ENCODE results near the gene GPR152. TPM values are rescaled to one million over a fixed set of nuclear protein-coding genes. Genes with fewer than 3 reads are reported as not detected.

GPR152 gene
- total and polyA plus RNA-seq, 2 of the 8 experiments (the other 6 are each of a cell fraction or from before 2014, with no cell fraction given) = not detected

DNA sequence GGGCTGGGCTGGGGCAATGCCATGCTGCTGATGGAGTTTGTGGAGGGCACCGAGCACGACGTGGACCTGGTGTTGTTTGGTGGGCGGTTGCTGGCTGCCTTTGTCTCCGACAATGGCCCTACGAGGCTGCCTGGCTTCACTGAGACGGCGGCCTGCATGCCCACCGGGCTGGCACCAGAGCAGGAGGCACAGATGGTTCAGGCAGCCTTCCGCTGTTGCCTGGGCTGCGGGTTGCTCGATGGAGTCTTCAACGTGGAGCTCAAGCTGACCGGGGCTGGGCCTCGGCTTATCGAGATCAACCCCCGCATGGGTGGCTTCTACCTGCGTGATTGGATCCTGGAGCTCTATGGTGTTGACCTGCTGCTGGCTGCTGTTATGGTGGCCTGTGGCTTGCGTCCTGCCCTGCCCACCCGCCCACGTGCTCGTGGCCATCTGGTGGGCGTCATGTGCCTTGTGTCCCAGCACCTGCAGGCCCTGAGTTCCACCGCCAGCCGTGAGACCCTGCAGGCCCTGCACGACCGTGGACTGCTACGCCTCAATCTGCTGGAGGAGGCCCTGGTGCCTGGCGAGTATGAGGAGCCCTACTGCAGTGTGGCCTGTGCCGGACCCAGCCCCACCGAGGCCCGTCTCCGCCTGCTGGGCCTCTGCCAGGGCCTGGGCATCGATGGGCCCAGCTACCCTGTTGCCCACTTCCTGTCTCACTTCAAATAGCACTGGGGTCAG, 28.5 kb downstream of the GPR152 start:
- H2AK5ac ChIP-seq (ENCODE audit: low read depth, low read length) = no peak overlapping the region
- H3K18ac ChIP-seq (ENCODE audit: extremely low read depth, low read length) = no peak overlapping the region
- H3K4me1 ChIP-seq (replicated peaks in 1 of 4; ENCODE audit: control insufficient read depth in 3 of 4, insufficient read depth in 4 of 4, low read length in 3 of 4) = peaks cover 0 to 13% (median 7%) of the 10 kb centered on the region in 4 experiments; a peak in 6 of 7 replicates
- no peak overlapping the region for H3K4me3 ChIP-seq (ENCODE audit: extremely low read depth in 1 of 4, insufficient read depth in 2 of 4, low read depth in 3 of 4, low read length in 4 of 4)
- 0 out of 2 replicates have a peak overlapping the region, but pooled peaks have one; percentile 17 for H4K8ac ChIP-seq (ENCODE audit: extremely low read depth, insufficient read depth, low read length)
- peaks cover 4% of the 10 kb centered on the region for H3K79me1 ChIP-seq (ENCODE audit: low read depth, low read length)
- no peak overlapping the region for H3K9ac ChIP-seq (replicated peaks in 1 of 4; ENCODE audit: extremely low read depth in 1 of 4, low read depth in 3 of 4, low read length in 3 of 4)
- no peaks in the 10 kb centered on the region for H3K36me3 ChIP-seq (ENCODE audit: control insufficient read depth in 2 of 4, insufficient read depth in 4 of 4, low read length in 3 of 4)
- H2BK20ac ChIP-seq (ENCODE audit: low read length) = no peak overlapping the region
- peaks cover 0 to 8% (median 5%) of the 10 kb centered on the region in 4 experiments; a peak in 4 of 7 replicates for H3K27me3 ChIP-seq (replicated peaks in 1 of 4; ENCODE audit: control insufficient read depth in 3 of 4, extremely low read depth in 1 of 4, insufficient read depth in 3 of 4, low read length in 3 of 4)
- H3K9me3 ChIP-seq (ENCODE audit: insufficient read depth in 2 of 2, low read depth in 1 of 2, low read length in 1 of 2) = no peaks in the 10 kb centered on the region
- H2AFZ ChIP-seq (ENCODE audit: low read length) = no peak overlapping the region
- no peak overlapping the region for H3K14ac ChIP-seq (ENCODE audit: insufficient read length)
- no peak overlapping the region for H2BK120ac ChIP-seq (replicated peaks; ENCODE audit: low read depth, low read length)
- no peak overlapping the region for H2BK5ac ChIP-seq (ENCODE audit: low read depth, low read length)
- H4K91ac ChIP-seq (replicated peaks; ENCODE audit: insufficient read length, low read length) = no peak overlapping the region
- CTCF ChIA-PET (ENCODE audit: partially characterized antibody) = interaction anchor here (0.5 to 1.8 kb wide), 8 partner anchors 11 to 328 kb away, joined by 3 to 7 read pairs (median 4); partner anchors contain the start of gene PPP1CA
- H2BK15ac ChIP-seq (ENCODE audit: low read length) = no peak overlapping the region
- POLR2A ChIA-PET (ENCODE audit: partially characterized antibody) = interaction anchor here (0.9 to 10.2 kb wide), 6 partner anchors 10 to 54 kb away, joined by 3 to 104 read pairs (median 4); partner anchors contain the start of genes PPP1CA and PTPRCAP
- H3K79me2 ChIP-seq (ENCODE audit: control insufficient read depth in 1 of 2, insufficient read depth in 2 of 2, low read length in 2 of 2) = peaks cover 0 to 4% of the 10 kb centered on the region in 2 experiments; a peak in 1 of 4 replicates
- H3K56ac ChIP-seq (replicated peaks; ENCODE audit: insufficient read length, low read depth, low read length) = no peak overlapping the region
- no peak overlapping the region for H3K23ac ChIP-seq (ENCODE audit: insufficient read length)
- DNase-seq (ENCODE audit: low read depth in 1 of 2, low spot score in 2 of 2) (no peak), FAIRE-seq (no peak)
- peak overlapping the region; percentile 39; the same call in 1 of the 2 replicates for H2BK12ac ChIP-seq (ENCODE audit: low read depth, low read length)
- no peak overlapping the region for H3K4ac ChIP-seq (replicated peaks; ENCODE audit: insufficient read length, low read depth, low read length)
- 88% methylated on average over 30 of the region's 34 CpGs; no CpG with 5 or more reads in 1 of the 2 experiments for WGBS, 2 experiments (ENCODE audit: extremely low coverage in 1 of 2, insufficient coverage in 1 of 2, insufficient read length in 1 of 2, insufficient replicate concordance in 2 of 2, low coverage in 1 of 2, low lambda C conversion rate in 2 of 2, missing lambda C conversion rate in 1 of 2)
- H3K27ac ChIP-seq (ENCODE audit: low read depth, low read length) = no peak overlapping the region
- H3K23me2 ChIP-seq (ENCODE audit: low read depth, low read length) = peaks cover 19% of the 10 kb centered on the region
- H4K5ac ChIP-seq (ENCODE audit: insufficient read length, low read depth, low read length) = no peak overlapping the region
- H3K4me2 ChIP-seq (ENCODE audit: insufficient read depth in 1 of 2, low read depth in 2 of 2, low read length in 2 of 2) = no peak overlapping the region
- H4K20me1 ChIP-seq (replicated peaks in 1 of 2; ENCODE audit: control insufficient read depth in 1 of 2, insufficient read depth in 2 of 2, low read length in 2 of 2) = peaks cover 0 to 3% of the 10 kb centered on the region in 2 experiments
- TF ChIP-seq JUN (IDR thresholded peaks at IDR 0.05; ENCODE audit: low read depth, low read length) (no peak), RXRA (IDR thresholded peaks at IDR 0.05; ENCODE audit: insufficient read depth, low read depth, low read length) (no peak), TBP (IDR thresholded peaks at IDR 0.05; ENCODE audit: low read depth, low read length) (no peak), TEAD4 (IDR thresholded peaks at IDR 0.05; ENCODE audit: low read depth, low read length) (no peak), EP300 (IDR thresholded peaks at IDR 0.05; ENCODE audit: borderline replicate concordance in 1 of 2, low read depth in 2 of 2, low read length in 2 of 2) (no peak), KDM5A (IDR thresholded peaks at IDR 0.05; ENCODE audit: low read length) (no peak), RBBP5 (IDR thresholded peaks at IDR 0.05; ENCODE audit: borderline replicate concordance, low read depth, low read length) (no peak), RFX5 (IDR thresholded peaks at IDR 0.05; ENCODE audit: borderline replicate concordance, low read depth, low read length) (no peak)

Data from H1 (cell line).